GM18519 (cell line): ENCODE measurements around the gene SPATA6L.

Experiments used
- ATAC-seq: cut with Tn5 transposase; IDR thresholded peaks from one replicate; pipeline ENCODE4 v1.9.1; 2021; ENCODE audit warnings: mild to moderate bottlenecking, moderate library complexity; ENCODE audit not compliant: unreplicated experiment, low FRiP score

The SPATA6L gene, protein sequence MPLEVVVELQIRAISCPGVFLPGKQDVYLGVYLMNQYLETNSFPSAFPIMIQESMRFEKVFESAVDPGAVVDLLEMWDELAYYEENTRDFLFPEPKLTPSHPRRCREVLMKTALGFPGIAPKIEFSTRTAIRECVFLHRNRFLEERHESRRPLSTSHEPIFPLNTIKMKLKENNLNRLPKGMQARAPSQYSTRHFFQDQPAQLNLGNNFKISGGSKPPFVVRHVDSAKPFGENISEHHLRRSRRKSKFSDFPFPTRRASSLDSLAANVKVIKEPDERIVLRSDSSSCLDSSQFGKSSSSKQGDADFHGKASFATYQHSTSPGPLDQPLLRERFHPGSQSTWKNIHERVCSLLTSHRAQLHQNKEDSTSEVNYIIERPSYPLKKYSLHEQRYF

DNA sequence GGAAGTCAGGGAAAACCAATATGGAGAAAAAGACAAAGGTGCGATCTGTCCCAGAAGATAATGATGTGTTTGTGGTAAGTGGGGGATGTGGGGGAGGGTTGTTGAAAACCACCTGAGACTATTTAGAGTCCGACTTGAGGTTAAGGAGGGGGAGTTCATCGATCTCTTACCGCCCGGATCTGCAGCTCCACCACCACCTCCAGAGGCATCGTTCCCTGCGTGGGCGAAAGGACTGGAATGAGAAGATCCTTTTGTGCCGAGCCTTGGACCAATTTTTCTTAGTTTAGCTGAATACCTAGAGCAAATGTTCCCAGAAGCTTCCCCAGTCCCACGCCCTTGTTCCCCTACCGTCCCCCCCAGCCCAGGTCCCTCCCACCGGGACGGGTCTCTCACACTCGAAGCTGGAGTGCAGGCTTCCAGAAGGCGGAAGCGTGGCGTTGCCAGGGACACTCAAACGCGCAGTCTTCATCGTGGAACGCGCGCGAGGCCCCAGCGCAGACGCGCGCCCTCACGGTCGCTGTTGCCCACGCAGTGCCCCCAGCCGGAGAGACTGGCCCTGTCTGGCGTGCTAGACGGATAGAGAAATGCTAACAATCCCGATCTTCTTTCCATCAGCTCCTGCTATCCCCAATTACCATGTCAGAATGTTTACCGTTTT is at the start of gene SPATA6L:
SPATA6L (minus strand) TSS at position 439 of the 658 bp plus-strand sequence; CDS start at position 209, 230 bp downstream.
- no peak for ATAC-seq

DNA sequence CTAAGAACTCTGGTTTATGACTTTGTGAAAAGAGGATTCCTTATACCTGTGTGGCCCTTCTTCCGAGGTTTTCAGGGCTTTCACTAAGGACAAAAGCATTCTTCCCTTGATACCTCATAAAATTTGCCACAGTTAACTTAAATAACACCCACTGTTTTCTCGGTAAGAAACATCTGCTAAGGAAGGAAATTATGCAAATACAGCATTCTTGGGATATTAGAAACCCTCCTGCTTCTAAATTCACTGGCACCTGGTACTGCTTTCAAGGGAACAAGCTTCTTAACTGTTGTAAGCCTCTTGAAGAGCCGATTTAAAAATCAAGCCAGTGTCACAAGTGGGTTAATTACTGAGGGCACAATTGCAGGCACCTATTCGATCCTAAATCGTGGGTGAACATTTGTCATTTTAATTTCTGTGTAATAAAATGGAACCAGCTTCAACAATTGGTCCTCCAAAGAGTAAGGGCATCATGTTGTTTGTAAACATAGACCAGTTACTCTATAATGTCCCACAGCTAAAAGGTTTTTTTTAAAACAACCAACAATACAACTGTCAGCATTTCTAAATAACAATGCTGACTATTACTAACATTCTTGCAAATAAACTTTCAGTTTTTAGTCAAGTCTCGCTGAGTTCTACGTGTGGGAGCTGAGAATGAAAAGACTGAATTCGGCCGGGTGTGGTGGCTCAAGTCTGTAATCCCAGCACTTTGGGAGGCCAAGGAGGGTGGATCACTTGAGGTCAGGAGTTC is 48.2 kb upstream of the SPATA6L start:
- ATAC-seq: no peak

DNA sequence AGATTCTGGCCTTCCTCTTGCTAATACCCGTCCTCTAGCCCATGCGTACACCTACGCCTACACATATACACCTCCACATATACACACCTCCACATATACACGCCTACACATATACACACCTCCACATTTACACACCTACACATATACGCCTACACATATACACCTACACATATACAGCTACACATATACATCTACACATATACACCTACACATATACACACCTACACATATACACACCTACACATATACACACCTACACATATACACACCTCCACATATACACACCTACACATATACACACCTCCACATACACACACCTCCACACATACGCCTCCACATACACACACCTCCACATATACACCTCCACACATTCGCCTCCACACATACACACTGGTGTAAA is 47.6 kb upstream of the SPATA6L start:
- ATAC-seq: no peak

DNA sequence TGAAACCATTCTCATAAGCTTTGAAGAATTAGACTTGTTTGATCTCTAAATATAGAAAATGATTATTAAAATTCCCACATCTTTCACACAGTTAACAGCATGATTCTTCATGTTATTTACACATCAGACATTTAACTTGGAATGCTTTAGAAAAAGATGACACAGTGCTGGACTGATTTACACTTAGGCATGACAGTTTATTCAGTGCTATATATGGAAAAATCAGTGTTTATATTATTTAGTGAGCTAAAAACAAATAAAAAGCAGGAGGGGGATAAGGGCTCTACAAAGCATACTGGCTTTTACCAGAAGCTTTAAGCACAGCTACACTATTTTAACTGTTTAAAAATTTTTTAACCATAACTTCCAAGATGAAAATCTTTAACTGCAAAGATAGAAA is 43.1 kb upstream of the SPATA6L start:
- ATAC-seq: no peak

DNA sequence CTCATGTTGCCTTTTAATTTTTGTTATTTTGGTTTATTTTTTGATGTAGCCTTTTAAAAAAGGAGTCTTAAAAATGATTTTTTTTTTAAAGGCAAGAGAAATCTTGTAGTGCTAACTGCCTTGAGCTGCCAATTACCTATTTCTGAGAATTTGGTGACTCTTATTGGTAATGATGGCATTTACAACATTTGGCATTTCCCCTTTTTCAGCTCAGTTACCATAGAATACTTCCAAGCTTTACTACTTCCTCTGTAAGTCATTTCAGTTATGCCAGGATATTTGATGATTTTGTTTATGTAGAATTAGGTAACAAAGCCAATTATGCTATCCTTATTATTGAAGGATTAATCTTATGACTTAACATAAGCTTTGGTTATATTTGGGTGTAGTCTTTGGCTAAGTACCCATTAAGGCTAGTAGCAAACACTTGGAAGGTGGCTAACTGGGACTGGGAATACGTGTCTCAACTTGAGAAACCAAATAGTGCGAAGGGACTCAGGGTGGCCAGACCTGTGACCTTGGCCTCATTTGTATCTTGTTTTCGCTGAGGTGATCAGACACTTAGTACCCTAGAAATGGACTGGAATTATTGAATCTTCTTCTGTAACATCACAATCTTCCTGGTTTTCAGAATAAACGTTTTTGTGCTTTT is 40.8 kb upstream of the SPATA6L start:
- no peak for ATAC-seq

DNA sequence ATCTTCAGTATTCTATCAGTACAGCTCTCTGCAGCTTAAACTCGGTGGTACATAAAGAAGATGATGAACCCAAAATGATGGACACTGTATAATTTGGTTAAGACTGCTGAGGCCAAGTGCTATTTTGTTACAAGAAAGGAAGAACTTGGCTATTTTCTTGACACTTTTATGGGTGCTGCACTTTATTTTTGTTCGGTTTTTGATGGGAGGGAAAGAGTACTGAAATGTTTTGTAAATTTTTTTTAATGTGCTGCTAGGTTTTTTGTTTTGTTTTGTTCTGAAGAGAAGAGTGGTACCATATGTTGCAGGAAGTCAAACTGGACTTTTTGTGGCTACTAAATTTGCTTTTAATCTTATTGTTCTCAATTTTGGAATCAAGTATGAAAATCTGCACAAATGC is 39.7 kb upstream of the SPATA6L start:
- no peak for ATAC-seq

DNA sequence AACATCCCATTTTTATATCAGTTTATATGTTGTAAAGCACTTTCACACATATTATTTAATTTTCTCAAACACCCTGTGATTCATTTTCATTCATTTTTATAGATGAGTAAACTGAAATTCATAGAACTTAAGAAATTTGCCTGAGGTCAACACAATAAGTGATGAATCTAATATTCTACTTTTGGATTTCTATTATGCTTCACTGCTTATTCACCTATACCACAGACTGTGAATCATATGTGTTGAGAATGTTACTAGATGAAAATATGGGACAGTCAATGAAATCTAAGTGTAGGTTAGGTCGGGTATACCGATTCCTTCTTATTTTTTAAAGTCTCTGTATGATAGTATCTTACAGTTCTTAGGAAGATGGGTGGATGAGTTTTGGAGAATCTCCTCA is 37.8 kb upstream of the SPATA6L start:
- ATAC-seq: no peak

DNA sequence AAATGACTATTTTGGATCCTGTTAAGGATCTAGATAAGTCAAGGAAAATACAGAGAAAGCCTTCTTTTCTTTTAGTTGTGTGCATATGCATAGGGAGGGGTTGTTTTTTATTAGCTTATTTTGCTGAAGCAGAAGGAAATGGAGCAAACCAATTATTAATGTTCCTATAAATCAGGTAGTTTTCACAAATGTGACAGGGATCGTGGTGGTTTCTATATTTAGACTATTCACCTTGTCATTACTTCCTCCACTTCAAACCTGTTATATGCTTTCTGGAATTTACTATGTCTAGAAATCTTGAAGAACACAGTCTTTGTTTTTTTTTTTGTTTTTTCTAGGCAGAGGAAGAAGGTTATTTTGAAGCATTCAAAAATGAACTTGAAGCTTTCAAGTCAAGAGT is 35.2 kb upstream of the SPATA6L start:
- no peak for ATAC-seq

DNA sequence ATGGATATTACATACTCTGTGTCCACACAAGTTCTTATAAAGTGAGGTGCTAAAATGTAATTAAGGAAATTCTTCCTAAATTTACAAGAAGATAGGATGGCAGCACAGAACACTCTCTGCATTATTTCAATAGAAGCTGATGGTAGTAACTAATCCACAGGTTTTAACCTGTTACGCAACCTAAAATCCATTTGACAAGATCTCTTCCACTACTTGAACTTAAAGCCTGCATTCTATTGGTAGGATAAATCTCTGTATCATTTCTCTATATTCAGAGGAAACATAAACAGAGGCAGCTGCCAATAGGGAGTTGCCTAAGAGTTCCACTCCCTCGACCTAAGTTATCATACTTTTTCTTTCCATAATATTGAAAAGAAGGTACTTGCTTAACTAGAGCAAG is 34.7 kb upstream of the SPATA6L start:
- ATAC-seq: no peak

DNA sequence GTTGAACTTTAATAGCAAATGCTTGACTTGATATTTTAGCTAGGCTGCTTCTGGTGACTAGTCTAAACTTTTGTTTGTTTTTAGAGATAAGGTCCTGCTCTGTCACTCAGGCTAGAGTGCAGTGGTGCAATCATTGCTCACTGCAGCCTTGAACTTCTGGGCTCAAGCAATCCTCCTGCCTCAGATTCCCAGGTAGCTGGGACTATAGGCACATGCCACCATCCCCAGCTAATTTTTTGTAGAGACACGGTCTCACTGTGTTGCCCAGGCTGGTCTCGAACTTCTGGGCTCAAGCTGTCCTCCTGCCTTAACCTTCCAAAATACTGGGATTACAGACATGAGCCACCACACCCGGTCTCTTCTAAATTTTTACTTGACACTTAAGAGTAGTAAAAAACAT is 33.8 kb upstream of the SPATA6L start:
- ATAC-seq: no peak

DNA sequence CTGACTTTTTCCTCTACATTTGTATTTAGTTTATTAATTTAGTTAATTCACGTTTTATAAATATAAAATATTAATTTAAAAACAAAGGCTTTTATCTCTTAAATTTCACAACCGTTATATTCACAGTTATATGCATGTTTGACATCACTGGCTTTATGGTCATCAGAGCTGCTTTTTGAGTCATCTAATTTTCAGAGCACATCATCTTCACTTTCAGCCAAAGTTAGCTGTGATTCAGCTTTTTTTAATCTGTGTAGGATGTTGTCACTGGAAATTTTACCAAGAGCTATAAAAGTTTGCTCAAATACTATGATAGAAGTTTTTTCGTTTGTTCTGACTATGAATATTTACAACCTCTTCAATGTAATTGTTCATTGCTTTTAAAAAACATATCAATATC is 25.5 kb upstream of the SPATA6L start:
- ATAC-seq: no peak

DNA sequence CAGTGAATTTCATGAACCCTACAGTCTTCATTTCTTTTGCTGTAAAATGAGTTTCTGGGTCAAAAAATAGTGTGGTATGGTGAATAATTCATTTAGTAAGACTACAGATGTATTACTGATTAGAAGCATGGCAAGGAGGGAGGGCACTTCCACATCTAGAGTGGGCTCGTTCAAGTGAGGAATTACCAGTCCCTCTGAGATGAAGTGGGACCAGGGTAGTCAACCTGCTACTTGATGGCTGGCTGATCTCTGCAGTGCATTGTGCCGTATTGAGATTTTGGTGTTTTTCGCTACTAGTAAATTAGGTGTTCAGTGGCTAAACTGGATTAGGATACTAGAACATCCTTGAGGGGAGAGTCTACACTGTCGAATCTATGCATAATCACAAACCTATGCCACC is 23.9 kb upstream of the SPATA6L start:
- peak; percentile 24 for ATAC-seq

DNA sequence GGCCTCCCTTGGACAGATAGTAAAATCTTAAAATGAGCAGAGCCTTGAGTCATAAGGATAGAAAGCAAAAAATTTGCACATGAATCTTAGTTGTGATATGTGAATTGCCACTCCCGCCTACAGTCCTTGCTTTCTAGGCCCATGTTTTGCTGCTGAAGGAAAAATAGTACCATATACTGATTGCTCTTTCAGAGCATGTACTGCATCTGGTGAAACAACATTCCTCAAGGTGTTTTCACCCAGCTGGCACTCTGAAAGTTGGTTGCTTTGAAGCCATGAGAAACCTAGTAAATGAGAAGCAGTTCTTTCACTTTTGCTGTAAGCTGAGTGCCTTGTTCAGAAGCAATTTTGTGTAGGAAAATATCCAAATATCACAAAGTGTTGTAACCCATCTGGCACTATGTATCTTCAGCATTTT is 23.4 kb upstream of the SPATA6L start:
- ATAC-seq: peak; percentile 71

DNA sequence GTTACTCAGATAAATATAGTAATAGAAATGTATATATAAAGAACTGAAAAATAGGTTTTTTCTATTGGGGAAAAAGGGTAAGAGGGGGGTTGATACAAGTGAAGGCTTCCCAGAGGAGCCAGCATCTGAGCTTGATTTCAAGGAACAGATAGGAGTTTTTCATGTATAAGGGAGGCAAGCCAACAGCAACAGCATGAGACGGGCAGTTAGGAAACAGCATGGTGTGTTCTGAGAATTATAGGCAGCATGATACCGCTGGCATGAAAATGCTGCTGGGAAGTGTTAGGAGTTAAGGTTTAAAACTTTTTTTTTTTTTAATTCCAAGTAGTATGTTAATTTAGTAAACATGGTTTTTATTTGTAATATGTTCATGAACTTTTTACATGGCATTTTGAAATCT is 22.7 kb upstream of the SPATA6L start:
- ATAC-seq: no peak

DNA sequence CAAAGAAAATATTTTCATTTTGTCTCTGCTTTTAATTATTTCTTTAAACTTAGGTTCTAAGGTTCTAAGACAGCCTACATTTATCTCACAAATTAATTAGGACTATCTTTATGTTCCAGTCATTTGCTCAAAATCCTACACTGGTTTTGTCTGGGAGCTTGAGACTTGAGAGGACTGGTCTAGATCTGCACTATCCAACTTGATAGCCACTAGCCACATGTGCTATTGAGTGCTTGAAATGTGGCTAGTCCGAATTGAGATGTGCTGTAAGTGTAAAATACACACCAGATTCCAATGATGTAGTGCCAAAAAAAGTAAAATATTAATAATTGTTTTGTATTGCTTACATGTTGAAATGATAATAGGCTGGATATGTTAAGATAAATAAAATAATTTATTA is 20.3 kb upstream of the SPATA6L start:
- ATAC-seq: no peak

DNA sequence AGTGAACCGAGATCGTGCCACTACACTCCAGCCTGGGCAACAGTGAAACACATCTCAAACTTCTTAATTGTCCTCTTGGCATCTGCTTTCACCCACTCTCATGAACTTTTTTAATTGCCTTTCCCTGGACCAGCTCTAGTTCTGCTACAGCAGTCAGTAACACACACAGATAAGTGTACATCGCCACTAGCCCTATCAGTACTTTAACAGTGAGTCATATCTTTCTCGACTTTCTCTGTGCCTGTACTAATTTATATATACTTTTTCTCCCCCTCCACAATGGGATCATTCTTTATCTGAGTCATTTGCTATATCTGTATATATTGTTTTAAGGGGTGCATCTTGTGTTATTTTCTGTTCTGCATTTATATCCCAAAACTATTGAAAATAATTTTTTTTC is 19.8 kb upstream of the SPATA6L start:
- ATAC-seq: no peak

DNA sequence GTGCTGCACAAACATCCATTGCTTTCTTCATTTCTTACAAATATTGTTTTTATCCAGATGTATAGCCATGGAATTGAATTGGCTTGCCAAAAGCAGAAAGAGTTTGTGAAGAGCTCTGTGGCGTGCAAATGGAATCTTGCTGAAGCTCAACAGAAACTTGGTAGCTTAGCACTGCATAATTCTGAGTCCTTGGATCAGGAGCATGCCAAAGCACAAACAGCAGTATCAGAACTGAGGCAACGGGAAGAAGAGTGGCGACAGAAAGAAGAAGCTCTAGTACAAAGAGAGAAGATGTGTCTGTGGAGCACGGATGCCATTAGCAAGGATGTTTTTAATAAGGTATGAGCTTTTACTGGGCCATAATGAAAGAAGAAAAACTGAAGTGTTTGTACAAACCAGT is 18.5 kb upstream of the SPATA6L start:
- ATAC-seq: no peak

DNA sequence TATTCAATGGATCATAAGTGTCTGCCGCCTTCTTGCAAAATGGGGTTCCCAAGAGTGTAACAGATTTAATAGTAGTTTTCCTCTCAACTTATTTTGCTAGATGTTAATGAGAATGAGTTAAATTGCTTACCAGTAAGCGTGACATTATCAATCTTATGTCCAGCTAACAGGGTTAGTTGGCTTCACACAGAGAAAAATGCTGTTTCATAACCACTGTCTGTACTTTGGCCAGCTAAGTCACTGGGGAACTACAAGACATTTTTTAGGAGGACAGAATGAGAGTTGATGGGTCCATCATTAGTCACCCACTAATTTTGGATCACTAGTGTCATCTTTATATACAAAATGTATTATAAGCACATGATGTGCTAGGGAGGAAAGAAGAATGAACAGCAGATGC is 14.5 kb upstream of the SPATA6L start:
- no peak for ATAC-seq

DNA sequence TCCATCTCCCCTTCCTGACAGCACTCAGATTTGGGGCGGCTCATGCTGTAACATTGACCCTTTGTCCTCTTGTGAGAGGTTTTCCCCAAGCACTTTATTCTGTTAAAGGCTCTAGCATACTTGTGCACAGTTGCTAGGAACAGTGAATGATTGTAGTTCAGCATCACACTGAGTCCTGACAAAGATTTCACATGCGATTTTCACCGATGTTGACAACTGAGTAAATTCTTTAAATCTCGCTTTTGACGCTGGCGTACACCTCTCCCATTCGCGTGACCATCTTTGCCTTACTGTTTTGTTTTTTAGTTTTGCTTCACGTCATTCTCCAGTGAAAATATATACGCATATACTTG is 13.9 kb upstream of the SPATA6L start:
- ATAC-seq: no peak

DNA sequence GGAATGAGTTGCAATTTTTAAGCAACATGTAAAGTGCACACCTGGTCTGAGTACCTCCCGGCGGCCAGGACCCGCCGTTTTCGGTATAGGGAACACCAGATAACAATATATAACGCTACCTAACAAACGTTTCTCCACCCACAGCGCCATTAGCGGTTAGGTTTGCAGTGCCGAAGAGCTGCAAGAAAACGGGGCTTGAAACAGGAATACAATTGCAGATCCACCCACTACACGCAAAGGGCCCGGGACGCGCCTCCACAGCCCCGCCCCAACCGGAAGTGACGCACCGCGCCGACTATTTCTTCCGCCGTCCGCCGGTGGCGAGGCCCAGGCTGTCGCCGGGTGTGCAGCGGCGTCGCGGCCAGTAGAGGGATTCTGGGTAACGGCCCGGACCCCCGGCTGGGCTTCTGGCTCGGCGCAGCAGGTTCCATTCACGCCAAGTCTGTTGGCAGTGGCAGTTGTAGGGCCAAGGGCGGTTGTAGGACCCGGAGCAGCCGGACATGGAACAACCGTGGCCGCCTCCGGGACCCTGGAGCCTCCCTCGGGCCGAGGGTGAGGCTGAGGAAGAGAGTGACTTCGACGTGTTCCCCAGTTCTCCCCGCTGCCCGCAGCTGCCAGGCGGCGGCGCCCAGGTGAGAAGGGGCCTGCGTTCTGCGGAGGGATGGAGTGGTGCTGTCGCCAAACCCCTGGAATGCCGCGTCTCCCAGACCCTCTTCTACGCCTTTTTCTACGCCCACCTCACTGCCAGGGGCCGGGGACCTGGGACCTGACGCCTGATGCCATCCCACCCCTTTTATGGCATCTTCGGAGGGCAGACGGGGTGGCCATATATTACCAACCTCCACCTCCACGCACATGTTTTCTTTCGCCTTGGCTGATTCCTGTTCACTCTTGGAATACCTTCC is 13.2 kb upstream of the SPATA6L start, which contains the start of gene CDC37L1:
CDC37L1 (plus strand) TSS at position 302 of the 905 bp plus-strand sequence; CDS start at position 501, 199 bp downstream.
- ATAC-seq: peak; percentile 86
